Bone marrow (tissue), 2 donors: ENCODE measurements around the gene CAST.
A peak's percentile ranks its signal among the peaks of the same experiment; 100 is the strongest.

Experiments
- DNase-seq, 2 donors: peaks; one replicate each; lab custom pipeline; 2025; lab: John Stamatoyannopoulos, UW

The CAST gene

DNA sequence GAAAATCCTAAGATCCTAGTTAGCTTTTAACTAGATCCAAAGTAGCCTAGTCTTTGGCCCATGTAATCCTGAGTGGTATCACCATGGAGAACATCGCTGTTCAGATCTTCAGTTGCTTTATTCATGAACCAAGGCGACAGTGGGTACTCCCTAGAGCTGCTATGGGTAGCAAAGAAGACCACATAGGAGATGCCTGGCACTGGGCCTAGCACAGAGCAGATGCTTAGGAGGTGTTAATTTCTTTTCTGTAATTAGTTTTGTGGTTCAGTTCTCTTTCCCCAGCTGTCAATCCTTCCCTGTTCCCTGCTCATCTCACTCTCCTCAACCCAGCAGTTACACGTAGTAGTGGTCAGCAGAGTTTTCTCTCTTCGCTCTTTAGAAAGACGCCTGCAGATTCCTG lies 9.3 kb downstream of the CAST start:
- DNase-seq, result no peak

DNA sequence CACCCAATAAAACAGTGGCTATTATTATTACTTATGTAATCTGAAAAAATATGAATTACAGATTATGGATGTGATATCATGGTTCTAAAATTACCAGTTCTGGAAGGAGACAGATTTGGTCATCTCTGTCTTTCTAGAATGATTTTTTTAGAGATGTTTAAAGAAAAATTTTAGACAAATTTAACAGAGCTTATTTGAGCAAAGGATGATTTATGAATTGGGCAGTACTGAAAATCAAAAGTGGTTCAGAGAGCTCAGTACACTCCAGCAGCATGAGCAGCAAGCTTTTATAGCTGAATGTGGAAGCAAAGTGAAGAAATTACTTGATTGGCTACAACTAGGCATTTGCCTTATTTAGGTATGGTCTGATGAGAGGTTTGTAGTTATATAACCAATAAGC lies 11.0 kb downstream of the CAST start:
- no peak for DNase-seq

GRCh38 chr5:96675882-96676281 lies 13.7 kb downstream of the CAST start:
- DNase-seq, result no peak

DNA sequence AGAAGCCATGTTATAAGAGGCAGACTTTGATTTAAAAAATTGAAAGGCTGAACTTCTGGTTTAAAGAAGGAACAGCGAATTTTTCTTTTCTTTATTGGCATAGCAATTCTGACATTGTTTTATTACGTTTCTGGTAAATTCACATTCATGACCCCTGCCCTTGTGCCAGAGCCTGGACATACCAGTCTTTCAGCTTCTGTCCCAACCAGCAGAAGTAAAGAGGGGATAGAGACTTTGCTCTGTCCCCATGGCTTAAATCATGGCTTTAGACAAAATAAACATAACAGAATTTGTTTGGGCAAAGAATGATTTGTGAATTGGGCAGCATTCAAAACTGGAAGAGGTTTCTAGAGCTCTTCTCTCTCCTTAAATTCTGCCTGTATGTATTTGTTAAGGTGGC lies 15.3 kb downstream of the CAST start:
- no peak for DNase-seq

- DNase-seq, result no peak
These were observed 17.1 kb downstream of the CAST start for GRCh38 chr5:96679293-96679692.

DNA sequence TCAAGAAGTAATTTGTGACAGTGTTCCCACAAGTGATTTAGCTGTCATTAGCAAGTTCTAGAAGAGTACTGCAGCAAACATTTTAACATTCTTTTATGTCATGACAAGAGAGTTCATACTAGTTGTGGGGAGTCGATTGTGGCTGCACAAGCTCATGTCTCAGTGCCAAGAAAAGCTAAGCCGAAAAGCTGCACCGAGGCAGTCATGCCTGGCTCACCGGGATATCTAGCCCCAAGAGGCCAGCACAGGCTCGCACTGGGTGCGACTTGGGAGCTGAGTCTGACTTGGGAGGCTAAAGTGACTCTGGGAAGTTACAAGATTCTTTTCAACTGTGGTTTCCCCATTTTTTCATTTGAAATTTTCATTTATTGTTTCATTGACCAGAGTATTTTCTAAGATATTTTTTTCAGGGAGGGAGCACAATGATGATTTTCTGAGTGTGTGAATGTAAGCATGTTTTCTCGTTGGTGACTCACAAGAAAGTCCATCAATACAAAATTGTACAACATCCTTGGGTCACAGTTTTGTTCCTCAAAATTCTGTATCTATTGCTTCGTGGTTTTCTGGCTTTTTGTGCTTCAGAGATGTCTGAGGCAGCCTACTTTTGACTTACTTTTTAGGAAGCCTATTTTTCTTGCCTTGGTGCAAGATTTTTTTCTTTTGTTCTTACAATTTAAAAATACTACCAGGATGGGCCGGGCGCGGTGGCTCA lies 18.7 kb downstream of the CAST start:
- DNase-seq, result no peak

- no peak for DNase-seq
These were observed 21.2 kb downstream of the CAST start for GRCh38 chr5:96683392-96683791.

DNA sequence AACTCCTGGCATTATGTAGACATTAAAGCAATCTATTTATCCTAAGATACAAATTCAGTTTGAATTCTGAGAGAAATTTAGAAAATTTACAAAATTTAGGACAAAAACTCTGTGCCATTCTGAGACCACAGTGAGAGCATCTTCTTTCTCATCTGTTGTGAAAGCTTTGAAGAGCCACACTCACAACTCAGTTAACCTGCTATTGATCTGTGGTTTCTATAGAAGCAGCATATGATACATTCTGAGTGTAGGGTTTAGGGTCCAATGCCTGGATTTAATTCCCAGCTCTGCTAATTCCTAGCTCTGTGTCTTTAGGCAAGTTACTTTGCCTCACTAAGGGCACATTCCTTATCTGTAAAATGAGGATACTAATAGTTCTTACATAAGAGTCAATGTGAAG lies 21.6 kb downstream of the CAST start:
- no peak for DNase-seq

DNA sequence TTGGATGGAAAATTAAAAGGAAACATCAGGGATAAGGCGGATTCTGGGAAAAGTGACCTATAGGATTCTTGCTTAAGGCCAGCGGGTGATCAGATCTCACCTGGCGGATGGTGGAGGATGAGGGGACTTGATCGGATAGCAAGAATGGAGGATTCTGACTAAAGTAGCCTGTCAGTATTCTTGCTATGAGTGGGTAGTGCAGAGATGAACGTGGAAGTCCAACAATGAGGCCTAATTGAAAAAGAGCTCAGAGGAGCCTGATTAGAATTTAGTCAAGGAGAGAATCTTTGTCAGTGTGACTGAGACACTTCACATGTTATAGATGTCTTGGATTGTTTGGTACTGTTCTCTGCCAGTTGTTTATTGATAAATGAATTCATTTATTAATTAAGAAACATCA lies 24.9 kb downstream of the CAST start:
- no peak for DNase-seq

- DNase-seq, result peak in 1 of 2 donors; percentile 18
These were observed 25.8 kb downstream of the CAST start for GRCh38 chr5:96687812-96688453.

GRCh38 chr5:96690861-96691260 lies 28.7 kb downstream of the CAST start:
- DNase-seq, result no peak

GRCh38 chr5:96691503-96692303 lies 29.5 kb downstream of the CAST start:
- no peak for DNase-seq

DNA sequence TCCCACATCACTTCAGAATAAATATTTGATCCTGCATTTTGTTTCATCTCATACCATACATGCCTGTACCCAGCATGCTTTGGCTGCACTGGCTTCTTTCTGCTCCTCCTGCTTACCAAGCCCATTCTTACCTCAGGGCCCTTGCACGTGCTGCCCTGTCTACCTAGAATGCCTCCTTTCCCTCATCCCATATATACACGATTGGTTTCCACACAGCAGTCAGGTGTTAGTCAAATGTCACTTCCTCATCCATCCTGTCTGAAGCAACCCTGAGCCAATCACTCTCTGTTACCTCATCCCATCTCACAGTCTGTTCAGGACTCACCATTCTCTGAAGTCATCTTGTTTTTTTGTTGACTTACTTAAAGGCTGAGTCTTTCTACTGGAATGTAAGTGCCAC lies 30.3 kb downstream of the CAST start:
- no peak for DNase-seq

GRCh38 chr5:96699186-96699820 lies 37.1 kb downstream of the CAST start:
- no peak for DNase-seq

GRCh38 chr5:96702503-96703383 lies 40.6 kb downstream of the CAST start:
- peak in 1 of 2 donors; percentile 33 for DNase-seq

DNA sequence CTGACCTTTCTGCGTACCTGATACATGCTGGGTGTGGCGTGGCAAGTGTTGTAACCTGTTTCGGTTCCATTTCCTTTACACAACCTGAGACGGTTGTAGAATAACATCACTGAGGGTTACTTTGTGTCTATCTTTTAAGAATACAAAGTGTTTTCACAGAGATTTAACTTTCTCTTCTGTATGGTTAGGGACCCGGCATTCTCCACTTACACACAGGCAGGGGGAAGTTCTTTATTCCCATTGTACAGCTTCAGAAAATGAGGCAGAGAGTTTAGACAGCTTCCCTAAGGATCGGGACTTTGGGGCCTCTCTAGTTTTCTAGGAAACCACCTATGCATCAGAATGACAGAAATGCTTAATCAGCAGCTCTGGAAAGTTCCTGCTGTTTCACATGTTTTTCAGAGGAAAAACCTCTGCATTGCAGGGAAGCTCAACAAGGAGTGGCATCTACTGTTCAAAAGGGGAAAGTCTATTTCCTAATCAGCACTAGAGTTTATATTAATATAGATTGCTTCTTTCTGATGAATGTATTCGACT lies 41.3 kb downstream of the CAST start:
- no peak for DNase-seq

DNA sequence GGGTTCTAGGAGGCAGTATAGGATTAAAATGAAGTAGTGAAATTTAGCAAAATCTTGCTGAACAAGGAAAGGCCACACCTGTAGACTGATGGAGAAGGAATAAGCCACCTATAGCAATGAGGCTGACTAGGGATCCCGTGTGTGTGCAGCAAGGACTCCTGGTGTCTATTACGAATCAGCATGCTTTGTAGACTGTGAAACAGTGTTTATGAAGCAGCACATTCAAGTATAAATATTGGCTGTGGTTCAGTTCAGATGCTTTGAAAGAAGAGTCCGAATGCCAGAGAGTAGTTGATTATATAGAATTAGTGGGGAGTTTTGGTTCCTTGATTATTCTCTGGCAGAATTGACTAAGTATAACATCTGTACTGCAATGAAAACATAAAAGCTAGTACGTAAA lies 41.8 kb downstream of the CAST start:
- DNase-seq, result no peak

- DNase-seq, result no peak
These were observed 44.4 kb downstream of the CAST start for GRCh38 chr5:96706433-96707111.

GRCh38 chr5:96708600-96708999 lies 46.4 kb downstream of the CAST start:
- no peak for DNase-seq

DNA sequence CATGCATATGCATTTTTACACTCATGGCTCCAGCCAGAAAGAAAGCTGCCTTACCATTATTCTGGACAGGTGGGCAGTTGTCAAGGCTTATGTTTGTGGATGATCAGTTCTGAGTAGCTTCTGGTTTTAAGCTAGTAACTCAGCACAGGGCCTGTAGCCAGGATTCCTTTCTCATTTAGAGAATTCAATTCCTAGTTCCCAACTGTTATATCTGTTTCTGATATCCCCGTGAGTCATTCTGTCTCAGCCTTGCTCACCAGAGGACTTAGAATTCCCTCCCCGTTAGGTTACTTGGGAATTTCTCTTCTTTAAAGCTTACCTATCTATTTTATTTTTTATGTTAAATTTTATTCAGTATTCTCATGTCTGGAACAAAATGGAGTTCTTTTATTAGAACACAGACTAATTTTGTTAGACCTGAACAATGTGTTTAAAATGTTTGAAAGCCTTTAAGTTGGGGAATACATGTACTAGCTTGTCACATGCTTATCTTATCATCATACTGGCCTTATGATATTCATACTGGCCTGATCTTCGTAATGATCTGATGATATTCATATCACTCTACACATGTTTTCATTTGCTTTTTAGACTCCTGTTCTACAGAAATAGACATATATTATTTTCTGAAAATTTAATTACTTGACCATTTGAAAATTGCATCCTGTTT lies 47.1 kb downstream of the CAST start:
- no peak for DNase-seq
